K562 (cell line): ENCODE data around the gene CORO1A. TPM values are rescaled to one million over a fixed set of nuclear protein-coding genes. Genes with fewer than 3 reads are reported as not detected.

Experiments
- ADNP ChIP-seq: fragments of 200-800 bp; sonication (Bioruptor generic); IDR thresholded peaks from 2 replicates; pipeline ENCODE4 v1.6.1; 2016; ENCODE audit warnings: missing genetic modification characterization, missing compliant biosample characterization
- ARID2 ChIP-seq: fragments of 450-650 bp; IDR thresholded peaks from 2 replicates; pipeline ENCODE4 v1.6.1; 2017; ENCODE audit warnings: antibody characterized with exemption, mild to moderate bottlenecking
- ARNT ChIP-seq, 2 experiments: fragments of 450-650 bp; IDR thresholded peaks; 2 replicates each; pipeline ENCODE4 v1.6.1; 2016; ENCODE audit warnings: mild to moderate bottlenecking in 1 of 2
- ETV1 ChIP-seq: fragments of 450-650 bp; conservative IDR thresholded peaks from 2 replicates; pipeline ENCODE4 v1.6.1; 2016; ENCODE audit warnings: missing genetic modification characterization, control low read depth, low read depth, missing compliant biosample characterization
- ETV5 ChIP-seq: sonication (generic); formaldehyde crosslinking; IDR thresholded peaks from 2 replicates; pipeline ENCODE4 v1.4.0; 2020; ENCODE audit warnings: low read depth, mild to moderate bottlenecking, missing genetic modification reagents
- GABPA ChIP-seq: fragments of 200-800 bp; sonication (Bioruptor generic); conservative IDR thresholded peaks from 2 replicates; pipeline ENCODE4 v1.6.1; 2016; ENCODE audit warnings: low read depth, missing genetic modification characterization, missing compliant biosample characterization
- GATAD2B ChIP-seq: fragments of 450-650 bp; IDR thresholded peaks from 2 replicates; pipeline ENCODE4 v1.6.1; 2017; ENCODE audit warnings: mild to moderate bottlenecking, borderline replicate concordance
- HOMEZ ChIP-seq: fragments of 250-450 bp; sonication (Bioruptor Pico); IDR thresholded peaks from 2 replicates; pipeline ENCODE4 v1.4.0; 2020; ENCODE audit warnings: mild to moderate bottlenecking, moderate library complexity
- IFI16 ChIP-seq: fragments of 250-450 bp; sonication (Bioruptor Pico); IDR thresholded peaks from 2 replicates; pipeline ENCODE4 v2.1.2; 2022; ENCODE audit warnings: mild to moderate bottlenecking, inconsistent platforms
- KLF16 ChIP-seq: IDR thresholded peaks from 2 replicates; pipeline ENCODE4 v1.6.1; 2016; ENCODE audit warnings: antibody characterized with exemption
- MCM2 ChIP-seq: fragments of 450-650 bp; IDR thresholded peaks from 2 replicates; pipeline ENCODE4 v1.6.1; 2017; ENCODE audit warnings: low read depth, mild to moderate bottlenecking
- MECOM ChIP-seq: fragments of 250-450 bp; sonication (Bioruptor Pico); IDR thresholded peaks from 2 replicates; pipeline ENCODE4 v1.8.0; 2022; ENCODE audit warnings: inconsistent platforms
- NCOA6 ChIP-seq: fragments of 450-650 bp; IDR thresholded peaks from 2 replicates; pipeline ENCODE4 v1.6.1; 2017; ENCODE audit warnings: mild to moderate bottlenecking
- NEUROD1 ChIP-seq: fragments of 150-350 bp; IDR thresholded peaks from 2 replicates; pipeline ENCODE4 v1.6.1; 2014; ENCODE audit warnings: borderline replicate concordance, low read length, low read depth; ENCODE audit not compliant: partially characterized antibody
- NFIX ChIP-seq: fragments of 250-450 bp; sonication (Bioruptor Pico); IDR thresholded peaks from 2 replicates; pipeline ENCODE4 v1.4.0; 2020; ENCODE audit warnings: low read depth, mild to moderate bottlenecking, moderate library complexity
- PYGO2 ChIP-seq: fragments of 450-650 bp; IDR thresholded peaks from 2 replicates; pipeline ENCODE4 v1.6.1; 2016; ENCODE audit warnings: mild to moderate bottlenecking, missing genetic modification characterization, moderate library complexity, missing compliant biosample characterization
- SMAD4 ChIP-seq: fragments of 250-450 bp; sonication (Bioruptor Pico); conservative IDR thresholded peaks from 2 replicates; pipeline ENCODE4 v1.8.0; 2021; ENCODE audit warnings: inconsistent platforms, mild to moderate bottlenecking, moderate library complexity
- TRIM25 ChIP-seq: fragments of 450-650 bp; IDR thresholded peaks from 2 replicates; pipeline ENCODE4 v1.7.0; 2016; ENCODE audit warnings: borderline replicate concordance
- ZEB2 ChIP-seq: fragments of 450-650 bp; IDR thresholded peaks from 2 replicates; pipeline ENCODE4 v1.6.1; 2016
- ZNF165 ChIP-seq: fragments of 250-450 bp; sonication (Bioruptor Pico); IDR thresholded peaks from 2 replicates; pipeline ENCODE4 v1.4.0; 2020; ENCODE audit warnings: borderline replicate concordance
- ZNF57 ChIP-seq: fragments of 450-650 bp; formaldehyde crosslinking; IDR thresholded peaks from 2 replicates; pipeline ENCODE4 v1.4.0; 2020; ENCODE audit warnings: mild to moderate bottlenecking, moderate library complexity
- polyA plus RNA-seq, 8 experiments: library from polyadenylated mRNA; depleted of rRNA in 4 of 8; stranded (reverse) in 5 of 8; unstranded in 3 of 8; fragments of >200 nt; fragmentation: Nextera tagmentation in 2 of 8; fragmentation: Illumina TruSeq in 1 of 8; extraction: Ambion mirVana in 2 of 8; extraction: Trizol in 1 of 8; gene quantifications; 2 replicates each; pipeline versions ENCODE4 v1.2.1 to v1.2.3, GENCODE V29; 2011 to 2014; ENCODE audit warnings: inconsistent platforms in 1 of 8, missing spikeins in 1 of 8
- total RNA-seq, 7 experiments: library from RNA; depleted of rRNA in 6 of 7; stranded (reverse); fragments of >200 nt in 6 of 7; fragmentation: Illumina TruSeq in 2 of 7; extraction: Trizol in 2 of 7; gene quantifications; 2 replicates each; pipeline versions ENCODE4 v1.2.1 to v1.2.3, GENCODE V29; 2011 to 2021; ENCODE audit warnings: low replicate concordance in 1 of 7
- TF ChIP-seq, protein P1 (sequence below), 2 experiments: IDR thresholded peaks; 2 replicates each; pipeline ENCODE4 v1.6.1; 2011; ENCODE audit warnings: borderline replicate concordance in 1 of 2, control low read depth in 1 of 2, low read depth in 1 of 2, low read length in 1 of 2, mild to moderate bottlenecking in 1 of 2, mixed read lengths in 1 of 2, moderate library complexity in 1 of 2; ENCODE audit not compliant: insufficient read depth in 1 of 2, insufficient read length in 1 of 2, poor library complexity in 1 of 2, severe bottlenecking in 1 of 2; ENCODE audit errors: extremely low read depth in 1 of 2
- TF ChIP-seq, protein P2 (sequence below): fragments of 450-650 bp; formaldehyde crosslinking; IDR thresholded peaks from 2 replicates; pipeline ENCODE4 v1.4.0; 2022; ENCODE audit warnings: mild to moderate bottlenecking, moderate library complexity

Gene CORO1A
- total and polyA plus RNA-seq, 9 of the 15 experiments (the other 6 are each of a cell fraction or from before 2014, with no cell fraction given), result 0.22 to 23.8 (median 7.6) TPM

GRCh38 chr16:30185683-30186421 is 2.5 kb downstream of the CORO1A start (continued):
- TF ChIP-seq, protein P1, sequence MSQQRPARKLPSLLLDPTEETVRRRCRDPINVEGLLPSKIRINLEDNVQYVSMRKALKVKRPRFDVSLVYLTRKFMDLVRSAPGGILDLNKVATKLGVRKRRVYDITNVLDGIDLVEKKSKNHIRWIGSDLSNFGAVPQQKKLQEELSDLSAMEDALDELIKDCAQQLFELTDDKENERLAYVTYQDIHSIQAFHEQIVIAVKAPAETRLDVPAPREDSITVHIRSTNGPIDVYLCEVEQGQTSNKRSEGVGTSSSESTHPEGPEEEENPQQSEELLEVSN (IDR thresholded peaks at IDR 0.05; ENCODE audit: borderline replicate concordance in 1 of 2, extremely low read depth in 1 of 2, insufficient read depth in 1 of 2, insufficient read length in 1 of 2, low read depth in 1 of 2, low read length in 1 of 2, poor library complexity in 1 of 2, severe bottlenecking in 1 of 2), result peak in 1 of 2 experiments; percentile 67
- TF ChIP-seq GATAD2B, result no peak
- no peak for TF ChIP-seq HOMEZ (CRISPR knock-in tag)
- no peak for TF ChIP-seq IFI16 (CRISPR knock-in tag)
- no peak for TF ChIP-seq NEUROD1
- no peak for TF ChIP-seq ARNT (IDR thresholded peaks at IDR 0.05)
- TF ChIP-seq, protein P2, sequence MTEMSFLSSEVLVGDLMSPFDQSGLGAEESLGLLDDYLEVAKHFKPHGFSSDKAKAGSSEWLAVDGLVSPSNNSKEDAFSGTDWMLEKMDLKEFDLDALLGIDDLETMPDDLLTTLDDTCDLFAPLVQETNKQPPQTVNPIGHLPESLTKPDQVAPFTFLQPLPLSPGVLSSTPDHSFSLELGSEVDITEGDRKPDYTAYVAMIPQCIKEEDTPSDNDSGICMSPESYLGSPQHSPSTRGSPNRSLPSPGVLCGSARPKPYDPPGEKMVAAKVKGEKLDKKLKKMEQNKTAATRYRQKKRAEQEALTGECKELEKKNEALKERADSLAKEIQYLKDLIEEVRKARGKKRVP (CRISPR knock-in tag), result peak; percentile 85
- TF ChIP-seq MCM2, result no peak
- TF ChIP-seq ZNF57 (CRISPR knock-in tag), result no peak
- TF ChIP-seq ETV5 (CRISPR knock-in tag), result no peak
- no peak for TF ChIP-seq TRIM25
- peak; percentile 47; the same call in 1 of the 2 replicates for TF ChIP-seq SMAD4 (CRISPR knock-in tag)
- TF ChIP-seq NCOA6, result no peak
- no peak for TF ChIP-seq ZNF165 (CRISPR knock-in tag)
- peak; percentile 69 for TF ChIP-seq GABPA
- TF ChIP-seq ZEB2, result no peak
- TF ChIP-seq PYGO2 (tag), result no peak
- TF ChIP-seq ETV1 (tag), result 0 out of 2 replicates have a peak, but pooled peaks have one; percentile 40
- no peak for TF ChIP-seq ARID2
- TF ChIP-seq MECOM, result no peak
- no peak for TF ChIP-seq ADNP (tag)
- TF ChIP-seq NFIX (CRISPR knock-in tag), result no peak
- no peak for TF ChIP-seq KLF16
